GM19463 (cell line): ENCODE measurements around the gene PFN1.

Experiments used
- ATAC-seq: cut with Tn5 transposase; IDR thresholded peaks from one replicate; pipeline ENCODE4 v1.9.1; 2021; ENCODE audit warnings: mild to moderate bottlenecking, moderate library complexity; ENCODE audit not compliant: unreplicated experiment

The PFN1 gene

DNA sequence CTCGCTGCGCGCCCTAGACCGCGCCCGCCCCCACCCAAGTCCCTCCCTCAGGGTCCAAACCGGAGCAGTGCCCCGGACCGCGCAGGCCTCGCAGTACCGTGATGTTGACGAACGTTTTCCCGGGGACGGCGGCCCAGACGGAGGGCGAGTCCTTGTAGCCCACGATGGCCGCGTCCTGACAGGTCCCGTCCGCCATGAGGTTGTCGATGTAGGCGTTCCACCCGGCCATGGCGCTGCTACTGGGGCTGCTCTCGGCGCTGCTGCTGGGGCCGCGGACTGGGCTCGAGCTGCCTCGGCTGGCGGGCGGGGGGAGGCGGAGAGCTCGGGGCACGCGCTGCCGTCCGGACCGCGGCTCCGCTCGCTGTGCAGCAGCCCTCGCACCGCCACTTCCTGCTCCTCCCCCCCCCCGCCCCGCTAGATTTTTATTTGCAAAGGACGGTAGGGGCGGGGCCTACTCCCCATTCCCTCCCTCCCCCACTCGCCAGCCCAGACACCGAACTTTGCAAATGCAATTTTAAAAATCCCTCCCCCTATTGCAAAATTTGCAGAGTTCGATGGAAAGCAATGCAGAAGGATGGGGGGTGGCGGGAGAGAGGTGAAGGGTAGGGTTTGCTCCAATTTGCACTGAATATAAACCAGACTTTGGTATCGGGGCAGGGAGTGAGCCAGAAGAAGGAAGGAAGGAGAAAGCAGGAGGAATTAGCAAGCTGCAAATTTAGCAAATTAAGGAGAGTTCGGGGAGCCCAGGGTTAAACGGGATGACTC, at the start of gene PFN1:
TSS of gene PFN1 (minus strand) at position 365 of the 765 bp plus-strand sequence. CDS start at position 229, 136 bp downstream.
- ATAC-seq: no peak

DNA sequence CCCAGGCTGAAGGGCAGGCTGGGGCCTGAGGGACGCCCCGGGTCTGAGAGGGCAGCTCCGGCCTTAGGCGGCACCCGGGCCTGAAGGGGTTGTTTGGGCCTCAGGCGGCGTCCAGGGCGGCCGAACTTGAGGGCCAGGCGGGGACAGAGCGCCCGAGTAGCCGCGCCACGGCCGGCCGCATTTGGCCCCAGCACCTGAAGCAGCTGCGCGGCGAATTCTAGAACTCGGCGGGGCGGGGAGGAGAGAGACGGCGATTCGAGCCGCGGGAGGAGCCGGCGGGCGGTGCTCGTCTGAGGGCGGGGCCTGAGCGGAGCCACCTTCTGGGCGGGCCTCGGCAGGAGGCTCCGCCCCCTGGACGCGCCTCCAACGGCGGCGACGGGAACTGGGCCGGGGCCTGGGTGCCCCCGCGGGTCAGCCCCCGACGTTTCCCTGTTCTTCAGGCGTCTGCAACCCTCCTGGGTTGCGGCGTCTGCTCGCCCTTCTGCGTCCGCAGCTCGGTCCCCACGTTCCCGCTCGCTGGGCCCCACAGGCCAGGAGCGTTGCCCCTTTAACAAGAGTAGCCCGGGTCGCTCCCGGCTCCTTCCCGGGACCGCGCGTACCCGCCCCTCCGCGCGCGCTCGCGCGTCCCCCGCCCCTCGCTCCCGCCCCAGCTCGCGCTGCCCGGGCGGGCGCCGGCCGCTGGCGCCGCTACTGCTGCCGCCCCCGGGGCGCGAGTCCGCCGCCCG, 49.1 kb upstream of the PFN1 start, which contains the start of the genes INCA1 and KIF1C:
TSS of gene INCA1 (minus strand) at position 221 of the 725 bp plus-strand sequence. CDS start 3,085 bp downstream, outside the sequence.
TSS of gene KIF1C (plus strand) at position 649 of the 725 bp plus-strand sequence. CDS start 2,297 bp downstream, outside the sequence.
- peak; percentile 77 for ATAC-seq

DNA sequence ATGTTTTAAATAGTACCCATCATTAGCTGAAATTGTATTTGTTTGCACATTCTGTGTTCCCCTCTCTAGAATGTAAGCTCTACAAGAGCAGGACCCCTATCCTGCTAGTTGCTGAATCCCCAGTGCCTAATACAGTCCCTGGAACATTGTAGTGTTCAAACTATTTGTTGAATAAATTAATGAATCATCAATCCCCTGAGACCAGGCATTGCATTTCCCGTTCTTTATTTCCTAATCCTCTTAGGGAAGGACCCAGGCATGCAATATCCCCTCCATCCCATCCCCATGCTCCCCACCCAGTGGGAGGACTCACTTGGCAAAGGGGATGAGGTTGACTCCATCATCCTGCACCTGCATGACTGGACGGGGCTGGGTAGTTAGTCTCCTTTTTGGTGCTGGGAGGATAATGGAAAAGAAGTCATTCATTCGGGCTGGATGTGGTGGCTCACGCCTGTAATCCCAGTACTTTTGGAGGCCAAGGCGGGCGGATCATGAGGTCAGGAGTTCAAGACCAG, 45.8 kb upstream of the PFN1 start:
- ATAC-seq: no peak

DNA sequence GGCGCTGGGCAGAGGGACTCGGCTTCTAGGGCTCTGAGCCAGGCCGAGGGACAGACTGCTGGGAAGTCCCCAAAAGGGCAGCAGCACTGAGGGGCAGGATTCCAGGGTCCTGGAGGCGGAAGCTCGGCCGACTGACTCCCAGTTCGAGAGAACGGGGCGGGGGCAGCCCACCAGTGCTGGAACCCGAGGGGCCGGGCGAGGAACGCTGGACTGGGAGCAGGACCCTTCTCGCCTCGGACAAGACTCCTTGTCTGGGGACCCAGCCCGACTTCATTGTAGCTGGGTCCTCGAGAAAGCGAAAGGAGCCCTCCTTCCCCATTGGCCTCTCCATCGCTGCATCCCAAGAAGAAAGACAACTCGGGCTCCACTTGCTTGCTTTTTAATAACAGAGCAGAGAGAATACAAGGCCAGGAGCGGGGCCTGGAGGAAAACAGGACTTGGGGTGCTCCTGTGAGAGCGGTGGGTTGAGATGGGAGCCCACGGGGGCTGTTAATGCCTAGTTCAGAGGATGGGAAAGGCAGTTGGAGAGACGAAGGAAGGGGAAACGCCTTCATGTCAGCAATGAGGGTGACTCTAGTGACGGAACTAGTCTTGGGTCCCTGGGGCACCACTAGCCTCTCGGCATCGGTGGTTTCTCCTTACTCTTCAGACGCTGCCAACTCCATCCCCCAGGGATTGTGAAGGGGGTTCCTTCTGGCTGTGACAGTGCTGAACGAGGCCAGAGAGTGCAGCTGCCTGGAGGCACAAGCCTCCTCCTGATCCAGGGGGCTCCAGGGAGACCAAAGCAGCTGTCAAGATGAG, 39.6 kb upstream of the PFN1 start:
- no peak for ATAC-seq

DNA sequence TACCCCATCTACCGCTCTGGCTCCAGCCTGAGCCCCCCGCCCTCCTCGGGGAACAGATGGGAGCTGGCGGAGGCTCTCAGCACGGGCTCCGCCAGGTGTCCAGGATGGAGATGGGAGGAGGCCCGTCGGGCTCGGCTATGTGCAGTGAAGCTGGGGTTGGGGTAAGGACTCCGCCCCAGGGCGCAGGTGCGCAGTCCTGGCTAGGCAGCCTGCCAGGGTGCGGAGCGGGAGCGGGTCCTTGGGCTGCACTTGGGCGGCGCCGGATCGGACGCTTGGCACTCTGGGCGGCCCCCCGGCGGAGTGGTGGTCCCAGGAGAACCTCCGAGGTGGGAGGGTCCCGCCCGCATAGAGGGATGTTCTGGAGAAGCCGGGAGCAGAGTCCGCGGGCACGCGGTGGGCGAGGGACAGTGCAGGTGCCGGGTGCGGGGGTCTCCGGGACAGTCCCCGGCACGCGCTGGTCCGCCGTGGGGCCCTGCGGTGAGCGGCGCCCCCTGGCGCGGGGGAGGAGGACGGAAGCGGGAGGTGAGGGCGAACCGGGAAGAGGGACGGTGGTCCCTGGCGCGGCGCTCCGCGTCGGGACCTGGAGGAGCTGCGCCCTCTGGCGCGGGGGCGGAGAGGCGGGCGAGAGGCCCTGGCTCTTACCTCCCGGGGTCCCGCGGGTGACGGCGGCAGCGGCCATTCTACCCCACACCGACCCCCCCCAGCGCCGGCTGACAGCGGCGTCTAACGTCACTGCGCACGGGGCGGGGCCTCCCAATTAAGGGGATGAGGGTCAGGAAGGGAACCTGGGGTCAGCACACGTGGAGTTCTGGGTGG, 38.8 kb upstream of the PFN1 start, which contains the start of gene CAMTA2:
TSS of gene CAMTA2 (minus strand) at position 725 of the 816 bp plus-strand sequence. CDS start 1,453 bp downstream, outside the sequence.
- peak; percentile 72 for ATAC-seq

DNA sequence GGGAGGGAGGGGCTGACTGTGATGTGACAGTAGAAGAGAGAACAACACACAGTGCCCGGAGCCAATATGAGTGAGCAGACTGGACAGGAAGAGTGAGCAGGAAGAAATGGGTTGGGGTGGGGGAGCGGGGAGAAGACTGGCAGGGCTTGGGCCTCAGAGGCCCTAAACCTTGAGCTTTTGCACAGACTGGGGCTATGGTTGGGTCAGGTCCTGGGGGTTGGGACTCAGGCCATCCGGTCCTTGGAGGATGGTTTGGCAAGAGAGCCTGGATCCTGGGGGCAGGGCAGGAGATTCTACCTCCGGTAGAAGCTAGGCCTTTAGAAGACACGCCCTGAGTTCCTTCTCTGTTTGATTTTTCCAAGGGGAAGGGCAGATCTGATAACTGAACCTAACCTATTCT, 38.1 kb upstream of the PFN1 start:
- no peak for ATAC-seq

DNA sequence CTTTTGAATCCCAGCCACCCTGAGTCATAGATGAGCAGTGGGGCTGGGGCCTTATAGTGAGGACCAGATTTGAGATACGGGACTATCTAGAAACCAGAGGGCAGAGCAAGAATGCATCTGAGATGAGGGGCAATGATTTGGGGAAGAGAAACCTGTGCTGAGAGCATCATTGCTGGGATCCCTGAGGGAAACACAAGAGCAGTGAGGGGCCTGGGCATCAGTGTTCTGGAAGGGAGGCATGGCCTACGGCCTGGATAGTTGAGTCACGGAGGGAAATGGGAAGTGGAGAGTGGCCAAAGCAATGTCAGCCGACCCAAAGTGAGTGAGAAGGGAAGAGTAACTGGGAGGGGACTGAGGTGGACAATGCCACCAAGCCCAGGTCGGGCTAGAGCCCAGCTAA, 34.0 kb upstream of the PFN1 start:
- ATAC-seq: no peak

DNA sequence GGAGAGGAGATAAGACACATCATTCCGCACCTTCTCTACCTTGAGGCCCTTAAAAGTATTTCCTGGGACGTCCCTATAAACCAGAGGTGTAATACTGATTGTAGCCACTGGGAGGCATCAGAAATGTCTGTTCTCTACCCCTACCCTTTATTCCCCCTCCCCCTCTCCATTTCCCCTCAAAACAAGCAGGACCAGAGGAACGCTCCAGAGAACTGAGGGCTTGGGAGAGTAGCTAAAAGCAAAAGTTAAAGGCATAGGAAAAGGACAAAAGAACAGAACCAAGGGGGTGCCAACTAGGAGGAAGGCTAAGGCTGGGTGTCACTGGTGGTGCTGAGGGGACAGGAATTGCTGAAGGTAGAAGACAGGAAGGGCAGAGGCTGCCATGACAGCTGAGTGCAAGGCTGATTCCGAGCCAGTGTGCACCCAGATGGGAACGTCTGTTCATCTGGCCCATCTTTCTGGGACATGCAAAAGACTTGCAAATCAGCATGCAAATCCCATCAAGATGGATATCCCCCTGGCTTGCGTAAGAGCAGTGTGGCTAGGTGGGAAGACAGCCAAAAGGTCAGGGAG, 32.4 kb upstream of the PFN1 start:
- no peak for ATAC-seq

DNA sequence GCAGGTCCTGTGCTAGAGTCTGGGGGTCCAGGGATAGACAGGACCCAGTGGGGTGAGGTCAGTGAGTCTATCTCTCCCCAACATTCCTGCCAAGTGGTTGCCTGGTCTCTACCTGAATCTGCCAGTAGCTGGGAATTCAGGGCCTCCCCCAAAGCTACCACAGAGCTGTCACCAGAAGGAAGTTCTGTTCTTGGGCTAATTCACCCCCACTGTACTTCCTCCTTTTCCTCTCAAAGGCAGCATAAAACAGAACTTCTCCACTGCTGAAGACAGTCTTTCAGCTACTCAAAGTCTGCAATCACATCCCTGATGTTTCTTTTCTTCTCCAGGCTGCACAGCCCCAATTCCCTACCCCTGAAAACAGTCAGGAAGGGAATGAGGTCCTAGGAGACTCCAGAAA, 30.4 kb upstream of the PFN1 start:
- ATAC-seq: no peak

DNA sequence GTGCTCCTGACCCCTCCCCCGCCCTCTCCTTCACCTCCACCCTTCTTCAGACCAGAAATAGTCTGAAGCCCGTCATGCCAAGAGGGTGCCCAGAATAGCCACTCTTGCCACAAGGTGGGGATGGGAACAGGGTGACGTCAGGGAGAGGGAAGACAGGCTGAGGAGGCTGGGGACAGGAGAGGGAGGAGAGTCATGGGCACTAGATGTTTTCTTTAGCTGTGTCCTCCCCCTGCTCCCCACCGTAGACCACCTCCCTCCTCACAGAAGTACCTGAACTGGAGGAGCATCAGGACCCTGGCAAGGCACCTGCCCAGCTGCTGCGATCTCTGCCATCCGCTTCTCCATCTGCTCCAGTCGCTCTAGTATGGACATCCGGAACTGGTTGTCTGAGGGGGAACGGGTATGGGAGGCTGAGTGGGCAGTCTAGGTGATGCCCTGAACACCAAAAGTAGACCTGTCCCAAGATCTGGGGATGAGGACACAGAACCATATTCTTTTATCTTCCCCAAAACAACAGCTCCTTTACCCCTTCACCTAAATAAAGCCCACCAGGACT, 25.9 kb upstream of the PFN1 start:
- ATAC-seq: no peak

DNA sequence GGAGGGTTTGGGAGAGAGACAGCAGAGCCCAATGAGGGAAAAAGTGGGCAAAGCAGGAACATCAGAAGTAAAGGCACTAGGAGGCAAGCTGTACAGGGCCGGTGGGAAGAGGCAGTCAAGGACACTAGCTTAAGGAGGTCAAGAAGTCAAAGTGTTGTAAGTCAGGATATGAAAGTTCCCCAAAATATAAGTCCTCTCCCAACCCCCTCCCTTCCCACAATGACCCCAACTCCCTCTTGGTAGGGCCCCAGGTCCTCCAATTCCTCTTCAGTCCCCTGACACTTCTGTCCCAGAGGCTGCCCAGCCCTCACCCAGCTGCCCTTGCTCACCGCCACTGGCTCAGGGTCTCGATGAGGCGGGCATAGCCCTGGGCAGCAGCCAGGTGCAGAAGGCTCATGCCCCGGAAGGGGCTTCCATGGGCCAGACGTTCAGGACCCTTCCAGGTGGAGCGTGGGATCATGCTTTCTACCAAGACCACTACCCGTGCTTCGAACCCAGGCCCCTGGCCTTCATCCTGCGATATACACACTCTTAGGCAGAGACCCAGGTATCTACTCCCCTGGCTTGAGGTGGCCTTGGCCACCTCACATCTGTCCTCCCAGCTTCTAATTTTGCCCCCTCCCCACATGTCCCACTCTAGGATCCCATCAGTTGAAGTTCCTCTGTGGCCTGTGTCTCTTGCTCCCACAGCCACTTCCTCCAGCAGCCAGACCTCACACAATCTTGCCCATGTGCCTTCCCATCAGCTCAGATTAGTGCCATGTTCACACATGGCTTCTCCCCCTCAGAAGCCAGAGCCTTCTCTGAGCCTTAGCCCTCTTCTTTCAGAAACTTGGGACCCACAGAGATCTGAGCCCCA, 25.2 kb upstream of the PFN1 start:
- ATAC-seq: no peak

DNA sequence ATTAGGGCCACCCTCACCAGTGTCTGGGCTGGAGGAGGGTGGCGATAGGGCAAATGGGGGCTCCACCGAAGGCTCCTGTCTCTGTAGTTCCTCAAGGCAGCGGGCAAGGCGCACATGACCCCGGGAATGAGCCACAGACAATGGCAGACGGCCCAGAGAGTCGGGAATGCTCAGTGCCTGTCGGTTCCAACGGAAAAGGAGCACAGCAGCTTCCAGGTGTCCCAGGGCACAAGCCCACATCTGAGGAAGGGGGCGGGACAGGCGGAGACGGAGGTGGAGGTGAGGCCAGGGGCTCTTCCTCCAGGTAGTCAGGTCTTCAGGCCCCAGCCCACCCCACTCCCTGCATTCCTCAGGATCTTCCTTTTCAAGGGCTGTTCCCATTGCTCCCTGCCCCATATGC, 24.4 kb upstream of the PFN1 start:
- ATAC-seq: no peak

DNA sequence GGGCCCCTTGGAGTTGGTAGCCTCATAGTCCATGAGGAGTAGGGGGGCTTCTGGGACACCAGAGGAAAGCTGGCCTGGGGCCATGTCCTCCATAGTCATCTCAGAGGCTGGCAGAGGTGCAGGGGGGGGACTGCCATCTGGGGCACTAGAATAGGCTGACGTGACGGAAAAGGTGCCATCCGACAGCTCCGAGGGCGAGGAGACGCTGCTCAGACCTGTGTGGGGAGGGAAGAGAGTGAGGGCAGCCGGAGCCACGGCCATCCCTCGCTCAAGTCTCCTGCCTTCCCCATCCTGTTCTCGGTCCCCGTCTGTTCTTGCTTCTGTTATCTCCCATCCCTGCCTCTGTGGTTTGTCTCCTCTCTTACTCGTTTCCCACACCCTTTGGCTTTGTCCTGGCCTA, 24.0 kb upstream of the PFN1 start:
- ATAC-seq: no peak

DNA sequence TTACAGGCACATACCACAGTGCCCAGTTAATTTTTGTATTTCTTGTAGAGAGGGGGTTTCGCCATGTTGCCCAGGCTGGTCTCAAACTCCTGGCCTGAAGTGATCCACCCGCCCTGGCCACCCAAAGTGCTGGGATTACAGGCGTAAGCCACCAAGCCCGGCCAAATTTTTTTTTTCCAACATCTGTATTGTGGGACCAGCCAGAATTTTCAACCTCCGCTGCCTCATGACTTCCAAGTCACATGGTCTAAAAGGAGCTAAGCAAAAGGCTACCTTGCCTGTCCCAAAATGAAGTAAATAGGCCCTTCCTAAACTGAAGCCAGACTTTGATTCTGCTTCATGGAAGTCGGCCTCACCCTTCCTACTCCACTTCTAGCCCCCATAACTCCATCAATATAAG, 23.5 kb upstream of the PFN1 start:
- no peak for ATAC-seq

DNA sequence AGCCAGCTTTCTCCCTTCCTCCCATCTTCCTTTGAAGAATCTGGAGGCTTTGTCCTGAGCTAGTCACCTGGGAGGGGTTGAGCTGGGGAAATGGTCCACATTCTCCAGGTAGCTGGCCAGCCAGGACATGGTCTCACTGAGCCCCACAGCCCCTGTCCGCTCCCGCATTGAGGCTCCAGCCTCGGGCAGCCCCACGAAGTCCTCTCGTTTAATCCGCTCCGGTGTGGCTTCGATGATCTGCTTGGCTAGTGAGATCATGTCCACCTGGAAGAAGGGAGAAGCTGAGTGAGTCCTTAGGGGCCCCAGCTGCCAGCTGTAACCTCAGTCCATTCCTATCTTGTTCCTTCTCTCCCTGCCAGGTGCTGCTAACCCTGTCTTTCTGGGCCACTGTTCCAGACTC, 21.9 kb upstream of the PFN1 start:
- no peak for ATAC-seq

DNA sequence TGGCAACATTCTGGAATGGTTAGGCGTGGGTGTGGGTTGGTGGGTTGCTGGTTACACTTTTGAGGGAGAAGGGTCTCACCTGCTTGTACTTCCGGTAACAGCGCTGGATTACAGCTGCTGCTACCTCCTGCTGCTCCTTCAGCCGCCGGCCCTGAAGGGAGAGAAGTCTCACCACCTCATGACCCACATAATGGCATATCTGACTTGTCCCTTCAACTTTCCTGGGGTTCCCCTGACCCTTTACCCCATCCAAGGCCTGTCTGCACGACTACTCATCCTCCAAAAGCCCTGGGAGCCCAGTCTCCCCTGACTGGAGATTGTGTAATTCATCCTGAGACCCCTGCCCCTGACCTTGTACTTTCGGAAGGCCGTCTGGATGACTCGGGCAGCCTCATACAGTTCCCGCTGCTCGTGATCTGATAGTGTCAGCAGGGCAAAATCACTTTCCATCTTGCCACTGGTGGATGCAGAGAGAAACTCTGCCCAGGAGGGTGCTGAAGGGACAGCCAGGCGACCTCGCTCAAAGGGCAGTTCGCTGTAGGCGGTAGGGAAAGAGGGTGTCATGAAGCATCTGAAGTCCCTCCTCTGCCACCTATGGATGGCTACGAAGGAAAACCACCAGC, 21.3 kb upstream of the PFN1 start:
- ATAC-seq: no peak

DNA sequence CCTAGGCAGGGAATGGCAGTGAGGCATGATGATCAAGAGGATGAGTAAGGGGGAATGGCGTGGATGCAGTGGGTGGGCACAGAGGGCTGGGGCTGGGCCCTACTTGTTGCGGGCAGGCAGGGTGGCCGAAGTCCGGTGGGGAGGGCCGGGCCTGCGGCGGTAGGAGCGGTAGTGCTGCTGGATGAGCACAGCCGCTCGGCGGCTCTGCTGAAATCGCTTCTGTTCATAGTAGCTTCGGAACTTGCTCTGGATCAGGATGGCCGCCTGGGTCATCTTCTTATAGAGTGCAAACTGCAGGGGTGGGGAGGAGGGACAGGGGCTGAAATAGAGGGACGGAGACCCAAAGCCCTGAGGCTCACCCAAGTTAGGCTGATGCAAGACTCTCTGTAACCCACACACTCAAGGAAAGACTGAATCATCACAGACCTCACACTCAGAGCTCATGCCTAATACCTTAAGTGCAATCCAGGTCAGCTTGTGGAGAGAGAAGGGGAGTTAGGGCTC, 20.8 kb upstream of the PFN1 start:
- no peak for ATAC-seq

DNA sequence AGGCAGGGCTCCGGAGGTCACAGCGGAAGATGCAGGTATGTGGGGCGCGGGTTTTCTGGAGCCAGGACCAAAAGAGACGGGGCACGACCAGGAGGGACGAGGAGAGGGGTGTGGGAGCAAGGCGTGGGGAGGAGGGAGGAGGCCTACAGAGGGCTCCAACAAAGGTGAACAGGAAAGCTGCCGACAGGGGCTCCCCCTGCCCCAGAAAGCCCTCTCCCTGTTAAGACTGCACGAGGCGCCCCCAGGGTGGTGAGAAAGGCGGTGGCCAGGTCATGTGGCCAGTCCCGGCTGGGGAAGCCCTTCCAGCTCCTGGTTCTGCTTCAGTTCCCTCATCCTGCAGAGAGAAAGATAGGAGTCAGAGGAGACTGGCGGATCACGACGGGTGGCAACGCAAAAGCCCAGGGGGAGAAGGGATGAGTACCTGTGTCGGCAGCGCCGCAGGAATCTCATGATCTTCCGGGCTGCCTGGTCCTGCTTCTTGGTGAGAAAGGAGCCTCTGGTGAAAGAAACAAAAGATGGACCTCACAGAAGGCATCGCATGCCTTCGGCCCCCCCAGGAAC, 20.2 kb upstream of the PFN1 start:
- no peak for ATAC-seq
